ENCODE data around the gene RPL37A.

DNA sequence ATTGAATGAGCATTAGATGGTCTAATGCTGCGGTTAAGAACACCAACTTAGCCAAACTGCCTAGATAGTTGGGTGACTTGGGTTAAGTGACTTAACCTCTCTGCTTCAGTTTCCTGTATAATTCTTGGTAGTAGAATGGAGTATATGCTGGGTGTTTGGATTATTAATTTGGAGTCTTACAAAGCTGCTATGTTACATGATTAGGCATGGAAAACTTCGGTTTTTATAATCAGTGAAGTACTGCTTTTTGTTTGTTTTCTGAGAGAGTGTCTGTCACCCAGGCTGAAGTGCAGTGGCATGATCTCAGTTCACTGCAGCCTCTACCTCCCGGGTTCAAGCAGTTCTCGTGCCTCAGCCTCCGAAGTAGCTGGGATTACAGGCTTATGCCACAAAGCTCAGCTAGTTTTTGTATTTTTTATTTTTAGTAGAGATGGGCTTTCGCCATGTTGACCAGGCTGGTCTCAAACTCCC, 4.5 kb downstream of the RPL37A start:
- TF ChIP-seq, protein P1, sequence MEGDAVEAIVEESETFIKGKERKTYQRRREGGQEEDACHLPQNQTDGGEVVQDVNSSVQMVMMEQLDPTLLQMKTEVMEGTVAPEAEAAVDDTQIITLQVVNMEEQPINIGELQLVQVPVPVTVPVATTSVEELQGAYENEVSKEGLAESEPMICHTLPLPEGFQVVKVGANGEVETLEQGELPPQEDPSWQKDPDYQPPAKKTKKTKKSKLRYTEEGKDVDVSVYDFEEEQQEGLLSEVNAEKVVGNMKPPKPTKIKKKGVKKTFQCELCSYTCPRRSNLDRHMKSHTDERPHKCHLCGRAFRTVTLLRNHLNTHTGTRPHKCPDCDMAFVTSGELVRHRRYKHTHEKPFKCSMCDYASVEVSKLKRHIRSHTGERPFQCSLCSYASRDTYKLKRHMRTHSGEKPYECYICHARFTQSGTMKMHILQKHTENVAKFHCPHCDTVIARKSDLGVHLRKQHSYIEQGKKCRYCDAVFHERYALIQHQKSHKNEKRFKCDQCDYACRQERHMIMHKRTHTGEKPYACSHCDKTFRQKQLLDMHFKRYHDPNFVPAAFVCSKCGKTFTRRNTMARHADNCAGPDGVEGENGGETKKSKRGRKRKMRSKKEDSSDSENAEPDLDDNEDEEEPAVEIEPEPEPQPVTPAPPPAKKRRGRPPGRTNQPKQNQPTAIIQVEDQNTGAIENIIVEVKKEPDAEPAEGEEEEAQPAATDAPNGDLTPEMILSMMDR (IDR thresholded peaks at IDR 0.05; ENCODE audit: poor library complexity, severe bottlenecking) = no peak
- no peak for TF ChIP-seq EP300 (conservative IDR thresholded peaks at IDR 0.05; ENCODE audit: poor library complexity, severe bottlenecking)
- no peak for TF ChIP-seq EZH2 (IDR thresholded peaks at IDR 0.05; ENCODE audit: borderline replicate concordance, insufficient read depth, low read length, poor library complexity, severe bottlenecking)
- TF ChIP-seq, protein P2, sequence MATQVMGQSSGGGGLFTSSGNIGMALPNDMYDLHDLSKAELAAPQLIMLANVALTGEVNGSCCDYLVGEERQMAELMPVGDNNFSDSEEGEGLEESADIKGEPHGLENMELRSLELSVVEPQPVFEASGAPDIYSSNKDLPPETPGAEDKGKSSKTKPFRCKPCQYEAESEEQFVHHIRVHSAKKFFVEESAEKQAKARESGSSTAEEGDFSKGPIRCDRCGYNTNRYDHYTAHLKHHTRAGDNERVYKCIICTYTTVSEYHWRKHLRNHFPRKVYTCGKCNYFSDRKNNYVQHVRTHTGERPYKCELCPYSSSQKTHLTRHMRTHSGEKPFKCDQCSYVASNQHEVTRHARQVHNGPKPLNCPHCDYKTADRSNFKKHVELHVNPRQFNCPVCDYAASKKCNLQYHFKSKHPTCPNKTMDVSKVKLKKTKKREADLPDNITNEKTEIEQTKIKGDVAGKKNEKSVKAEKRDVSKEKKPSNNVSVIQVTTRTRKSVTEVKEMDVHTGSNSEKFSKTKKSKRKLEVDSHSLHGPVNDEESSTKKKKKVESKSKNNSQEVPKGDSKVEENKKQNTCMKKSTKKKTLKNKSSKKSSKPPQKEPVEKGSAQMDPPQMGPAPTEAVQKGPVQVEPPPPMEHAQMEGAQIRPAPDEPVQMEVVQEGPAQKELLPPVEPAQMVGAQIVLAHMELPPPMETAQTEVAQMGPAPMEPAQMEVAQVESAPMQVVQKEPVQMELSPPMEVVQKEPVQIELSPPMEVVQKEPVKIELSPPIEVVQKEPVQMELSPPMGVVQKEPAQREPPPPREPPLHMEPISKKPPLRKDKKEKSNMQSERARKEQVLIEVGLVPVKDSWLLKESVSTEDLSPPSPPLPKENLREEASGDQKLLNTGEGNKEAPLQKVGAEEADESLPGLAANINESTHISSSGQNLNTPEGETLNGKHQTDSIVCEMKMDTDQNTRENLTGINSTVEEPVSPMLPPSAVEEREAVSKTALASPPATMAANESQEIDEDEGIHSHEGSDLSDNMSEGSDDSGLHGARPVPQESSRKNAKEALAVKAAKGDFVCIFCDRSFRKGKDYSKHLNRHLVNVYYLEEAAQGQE (IDR thresholded peaks at IDR 0.05; ENCODE audit: borderline replicate concordance) = no peak
- TF ChIP-seq POLR2AphosphoS5 (IDR thresholded peaks at IDR 0.05) = no peak

All from neural cell (in vitro differentiated cells).